ENCODE measurements around the gene RIOK2.
"Not testable (repeated sequence)": the region's sequence is repeated elsewhere in the genome, so short reads cannot be mapped to it uniquely, and the experiment has no call there.

The RIOK2 gene

DNA sequence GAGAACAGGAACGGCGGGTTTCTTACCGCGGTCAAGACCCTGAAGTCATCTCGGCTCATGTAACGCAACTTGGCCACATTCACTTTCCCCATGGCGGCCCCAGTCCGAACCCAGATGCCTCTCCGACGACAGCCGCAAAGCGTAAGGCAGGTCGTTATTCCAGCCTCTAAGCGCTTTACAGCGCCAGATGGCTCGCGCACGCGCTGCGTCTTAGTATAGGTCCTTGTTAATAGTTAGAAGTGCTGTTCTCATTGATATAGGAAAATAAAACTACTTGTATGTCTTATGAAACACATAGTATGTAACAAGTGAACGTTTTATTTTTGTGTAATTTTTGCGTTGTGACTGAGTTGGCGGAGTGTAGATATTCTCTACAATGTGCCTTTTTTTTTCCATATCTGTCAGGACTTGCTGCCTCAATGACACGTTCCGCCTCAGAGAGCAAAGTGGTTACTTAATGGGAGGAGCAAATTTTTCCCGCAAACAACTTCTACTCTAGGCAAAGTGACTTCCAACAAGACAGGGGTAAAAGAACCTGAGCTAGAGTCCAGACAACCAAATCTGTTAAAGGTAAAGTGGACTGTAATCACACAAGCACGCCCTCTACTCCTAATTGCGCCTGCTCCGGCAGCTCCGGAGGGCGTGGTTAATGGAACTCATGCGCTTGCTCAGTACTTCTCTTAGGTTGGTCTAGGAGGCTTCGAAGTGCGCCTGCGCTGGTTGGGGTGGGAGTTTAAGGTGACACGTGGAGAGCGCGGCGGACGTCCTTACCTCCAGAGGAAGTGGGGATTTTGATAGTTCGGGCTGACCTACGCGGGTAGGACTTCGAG, at the start of gene RIOK2:
RIOK2 (minus strand) TSS at position 148 of the 830 bp plus-strand sequence; CDS start at position 92, 56 bp downstream.
- peak; percentile 89 for DNase-seq (ENCODE audit: low spot score)

DNA sequence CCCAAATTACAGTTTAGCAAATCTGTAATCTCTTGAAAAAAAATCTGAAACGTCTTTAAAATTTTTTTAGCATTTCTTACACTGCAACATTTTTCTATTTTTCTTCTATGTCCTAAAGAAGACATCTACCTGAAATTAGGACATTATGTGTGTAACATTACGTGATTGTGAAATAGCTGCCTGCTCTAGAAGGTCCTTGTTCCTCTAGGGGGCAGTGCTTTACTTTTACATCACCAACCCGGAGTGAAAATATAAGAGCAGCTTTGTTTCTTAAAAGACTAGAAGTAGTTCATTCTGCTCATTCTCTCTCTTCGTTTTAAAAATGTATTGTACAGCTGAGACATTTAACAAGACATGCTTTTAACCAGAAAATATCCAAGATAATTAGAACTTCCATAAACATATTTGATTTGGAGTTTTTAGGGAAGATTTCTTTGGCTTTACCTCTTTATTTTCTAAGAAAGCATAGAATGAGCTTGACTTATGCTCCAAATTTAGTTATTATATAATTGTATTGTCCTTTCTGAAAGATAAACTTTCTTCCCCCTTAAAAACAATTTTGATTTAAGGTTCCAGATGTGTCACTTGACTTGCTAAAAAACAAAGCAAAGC, 48.1 kb upstream of the RIOK2 start:
- peak; percentile 12 for DNase-seq (ENCODE audit: low spot score)

DNA sequence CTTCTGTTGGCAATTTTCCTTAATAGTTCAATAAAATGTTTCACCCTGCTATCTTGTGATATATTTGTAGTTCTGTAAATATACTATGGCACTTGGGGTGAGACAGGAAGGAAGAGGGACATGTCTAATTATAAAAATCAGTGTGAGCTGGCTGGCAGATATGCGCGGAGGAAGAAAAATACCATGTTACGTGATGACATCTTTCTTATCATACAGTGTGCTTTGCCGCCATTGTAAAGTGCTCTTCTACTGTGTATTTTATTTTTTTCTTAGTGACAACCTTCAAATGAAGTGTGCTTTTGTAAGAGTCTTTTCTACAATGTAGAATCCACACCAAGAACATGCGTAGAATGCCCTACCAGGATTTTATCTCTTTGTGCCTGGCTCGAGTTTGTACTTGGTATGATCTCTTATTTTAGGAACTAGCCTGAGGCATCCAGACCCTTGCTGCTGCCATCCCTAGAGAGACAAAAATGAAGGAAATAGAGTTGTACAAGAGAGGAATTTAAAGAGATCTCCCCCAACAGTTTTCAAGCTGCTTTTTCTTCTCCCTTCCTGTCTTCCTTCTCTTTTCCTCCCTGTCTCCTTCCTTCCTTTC, 46.7 kb upstream of the RIOK2 start:
- no peak for DNase-seq (ENCODE audit: low spot score)

GRCh38 chr5:97229196-97229595, 46.1 kb upstream of the RIOK2 start:
- DNase-seq (ENCODE audit: low spot score) = no peak

DNA sequence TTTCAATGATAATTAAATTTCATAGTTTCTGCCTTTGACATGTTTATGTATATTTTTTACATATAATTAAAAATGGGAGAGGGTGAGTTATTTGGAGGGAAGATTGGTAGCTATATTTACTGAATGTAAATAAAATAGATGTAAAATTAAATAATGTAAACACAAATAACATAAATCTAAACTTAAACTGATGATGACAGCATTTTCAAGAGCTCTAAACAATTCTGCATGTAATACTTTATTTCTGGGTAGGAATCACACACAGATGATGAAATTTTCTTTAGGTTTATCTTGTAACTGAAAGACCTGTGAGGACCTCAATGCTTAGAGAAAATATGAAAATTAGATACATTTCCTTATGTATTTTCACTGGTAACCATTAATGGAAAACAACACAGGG, 42.2 kb upstream of the RIOK2 start:
- no peak for DNase-seq (ENCODE audit: low spot score)

- no peak for DNase-seq (ENCODE audit: low spot score)
These were observed 41.2 kb upstream of the RIOK2 start for GRCh38 chr5:97224112-97224750.

DNA sequence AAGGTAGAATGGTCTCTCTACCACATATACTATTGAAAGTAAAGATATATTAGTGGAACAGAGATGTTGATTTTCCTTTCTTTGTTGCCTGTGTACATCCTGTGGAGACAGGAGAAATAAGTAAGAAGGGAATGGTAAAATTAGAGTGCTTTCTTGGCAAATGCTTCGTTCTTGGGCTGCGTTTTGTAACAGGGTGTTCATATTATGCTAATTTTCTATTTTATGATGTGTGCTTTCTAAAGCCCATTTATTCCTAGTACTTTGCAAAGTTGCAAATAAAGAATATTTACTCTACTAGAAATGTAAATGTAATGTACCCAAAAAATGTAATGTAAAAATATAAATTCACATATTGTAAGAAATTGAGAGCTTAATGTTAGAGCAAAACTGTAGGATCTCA, 40.5 kb upstream of the RIOK2 start:
- DNase-seq (ENCODE audit: low spot score) = no peak

DNA sequence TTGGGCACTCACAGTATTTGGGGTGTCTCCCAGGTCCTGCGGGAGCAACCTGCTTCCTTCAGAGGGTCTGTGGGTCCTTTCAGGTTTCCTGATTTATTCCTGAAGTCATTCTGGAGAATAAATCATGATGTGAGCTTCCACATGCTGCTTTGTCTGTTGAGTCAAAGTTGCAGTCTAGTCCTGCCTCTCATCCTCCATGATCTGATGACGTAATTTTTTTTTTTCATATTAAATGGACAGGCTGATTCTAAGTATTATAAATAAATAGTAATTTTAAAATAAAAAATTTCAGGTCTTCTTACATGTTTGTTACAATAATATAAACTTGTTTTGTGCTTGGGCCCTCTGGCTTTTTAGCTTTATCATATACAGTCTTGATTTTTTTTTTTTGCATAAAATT, 26.3 kb upstream of the RIOK2 start:
- DNase-seq (ENCODE audit: low spot score) = no peak

GRCh38 chr5:97208714-97209113, 25.7 kb upstream of the RIOK2 start:
- no peak for DNase-seq (ENCODE audit: low spot score)

- DNase-seq (ENCODE audit: low spot score) = no peak
These were observed 25.2 kb upstream of the RIOK2 start for GRCh38 chr5:97208184-97208713.

DNA sequence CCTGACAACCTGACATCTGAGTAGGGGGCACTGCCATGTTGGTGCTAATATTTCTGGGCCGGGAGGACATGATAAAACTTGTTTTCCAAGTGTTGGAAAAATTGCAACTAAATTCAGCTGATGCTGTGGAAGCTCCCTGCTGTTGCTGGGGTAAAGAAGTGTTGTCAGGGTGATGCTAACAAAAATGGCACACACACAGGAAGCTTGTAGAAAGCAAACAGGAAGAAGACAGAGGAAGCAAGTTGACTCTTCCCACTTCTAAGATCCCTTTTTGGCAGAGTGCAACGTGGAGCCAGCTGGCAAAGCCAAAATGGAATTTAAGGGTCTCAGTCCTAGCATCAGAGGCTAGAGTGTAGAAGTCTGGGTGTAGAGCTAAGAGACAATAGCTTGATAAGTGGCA, 11.3 kb upstream of the RIOK2 start:
- no peak for DNase-seq (ENCODE audit: low spot score)

- DNase-seq (ENCODE audit: low spot score) = no peak
These were observed 10.3 kb upstream of the RIOK2 start for GRCh38 chr5:97193355-97193688.

DNA sequence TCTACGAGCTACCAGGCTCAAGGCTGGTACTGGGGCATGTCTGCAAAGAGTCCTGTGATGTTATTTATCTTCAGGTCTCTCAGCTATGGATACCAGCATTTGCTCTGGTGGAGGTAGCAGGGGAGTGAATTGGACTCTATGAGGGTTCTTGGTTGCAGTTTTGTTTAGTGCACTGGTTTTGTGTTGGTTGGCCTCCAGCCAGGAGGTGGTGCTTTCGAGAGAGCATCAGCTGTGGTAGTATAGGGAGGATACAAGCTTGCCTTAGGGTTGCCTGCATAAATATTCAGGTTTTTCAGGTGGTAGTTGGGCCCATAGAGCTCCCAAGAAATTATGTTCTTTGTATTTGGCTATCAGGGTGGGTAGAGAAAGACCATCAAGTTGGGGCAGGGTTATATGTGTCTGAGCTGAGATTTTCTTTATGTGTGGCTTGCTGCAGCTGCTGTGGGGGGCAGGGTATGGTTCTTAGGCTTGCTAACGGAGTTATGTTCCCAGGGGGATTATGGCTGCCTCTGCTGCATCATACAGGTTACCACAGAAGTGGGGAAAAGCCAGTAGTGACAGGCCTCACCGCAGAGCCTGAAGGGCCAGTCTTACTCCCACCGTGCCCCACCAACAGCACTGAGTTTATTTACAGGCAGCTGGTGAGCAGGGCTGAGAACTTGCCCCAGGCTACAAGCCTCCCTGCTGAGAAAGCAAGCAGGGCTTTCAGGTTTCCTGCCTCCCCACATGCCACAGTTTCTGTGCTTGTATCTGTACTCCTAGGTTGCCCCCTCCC, 9.7 kb upstream of the RIOK2 start:
- no peak for DNase-seq (ENCODE audit: low spot score)

- DNase-seq (ENCODE audit: low spot score) = no peak
These were observed 8.8 kb upstream of the RIOK2 start for GRCh38 chr5:97191893-97192292.

- DNase-seq (ENCODE audit: low spot score) = not testable (repeated sequence)
These were observed 6.5 kb upstream of the RIOK2 start for GRCh38 chr5:97189523-97189922.

DNA sequence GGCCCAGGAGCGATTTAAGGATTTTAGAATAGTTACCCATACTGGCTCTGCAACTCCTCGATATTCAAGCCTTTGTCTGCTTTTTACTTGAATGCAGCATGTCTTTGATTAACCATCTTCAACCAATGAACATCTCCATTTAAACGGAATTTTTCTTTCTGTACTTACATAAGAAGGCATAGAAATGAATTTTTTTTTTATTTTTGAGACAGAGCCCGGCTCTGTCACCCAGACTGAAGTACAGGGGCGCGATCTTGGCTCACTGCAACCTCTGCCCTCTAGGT, 825 bp upstream of the RIOK2 start:
- DNase-seq (ENCODE audit: low spot score) = no peak

DNA sequence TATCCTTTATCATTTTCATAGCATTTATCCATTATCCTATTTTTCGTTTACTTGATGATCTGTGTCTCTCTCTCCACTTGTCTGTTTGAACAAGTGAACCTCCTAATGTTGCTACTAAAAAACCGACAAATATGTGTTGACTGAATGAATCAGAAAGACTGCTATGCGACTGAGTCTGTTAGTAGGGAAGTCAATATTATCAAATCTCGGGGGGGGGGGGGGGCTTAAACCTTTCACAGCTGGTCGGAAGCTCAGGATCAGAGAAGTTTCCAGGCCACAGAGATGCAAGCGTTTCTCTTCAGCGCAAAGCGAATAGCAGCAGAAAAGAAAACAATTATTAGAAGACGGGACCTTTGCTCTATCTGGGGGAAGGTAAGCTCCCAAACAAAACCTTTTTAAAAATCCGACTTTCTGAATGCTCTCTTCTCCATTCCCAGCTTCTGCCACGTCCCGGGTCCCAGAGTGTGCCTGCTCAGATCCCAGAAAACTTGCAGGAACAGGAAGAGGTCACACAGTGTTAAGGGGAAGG, 412 bp downstream of the RIOK2 start:
- DNase-seq (ENCODE audit: low spot score) = no peak

GRCh38 chr5:97181856-97182545, 1.0 kb downstream of the RIOK2 start:
- no peak for DNase-seq (ENCODE audit: low spot score)

- not testable (repeated sequence) for DNase-seq (ENCODE audit: low spot score)
These were observed 3.6 kb downstream of the RIOK2 start for GRCh38 chr5:97179457-97179856.

GRCh38 chr5:97172227-97172626, 10.8 kb downstream of the RIOK2 start:
- DNase-seq (ENCODE audit: low spot score) = no peak

DNA sequence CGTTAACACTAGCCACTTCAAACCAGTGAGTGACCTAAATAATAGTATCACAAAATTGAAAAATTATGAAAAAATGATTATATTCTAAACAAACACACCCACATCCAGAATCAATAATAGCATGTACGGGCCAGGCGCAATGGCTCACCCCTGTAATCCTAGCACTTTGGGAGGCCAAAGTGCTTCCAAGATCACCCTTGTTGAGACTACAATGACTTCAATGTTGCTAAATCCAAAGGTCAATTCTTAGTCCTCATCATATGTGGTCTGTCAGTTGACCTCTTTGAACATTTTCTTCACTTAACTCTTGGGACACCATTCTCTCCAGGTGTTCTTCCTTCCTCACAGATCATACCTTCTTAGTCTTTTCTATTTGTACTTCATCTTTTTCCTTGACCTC, 11.3 kb downstream of the RIOK2 start:
- no peak for DNase-seq (ENCODE audit: low spot score)
